RWPE2 (cell line): Measurements from ENCODE around the gene DNLZ.
A peak's percentile ranks its signal among the peaks of the same experiment; 100 is the strongest.

Experiments used
- ATAC-seq: fragments of 200-7000 bp; cut with Tn5 transposase; 3 replicates; pipeline ENCODE4 v1.9.1; 2021; ENCODE audit warnings: low read depth
- DNase-seq: peaks from one replicate; pipeline ENCODE4 v3.0.0-alpha.2; 2020; ENCODE audit warnings: low spot score
- H3K27ac ChIP-seq: fragments of 450-650 bp; 2 replicates; pipeline ENCODE4 v1.5.1; 2017; ENCODE audit warnings: mild to moderate bottlenecking; ENCODE audit not compliant: poor library complexity, severe bottlenecking
- H3K27me3 ChIP-seq: fragments of 250-450 bp; sonication (Bioruptor Pico); 2 replicates; pipeline ENCODE4 v1.5.1; 2021; ENCODE audit warnings: mild to moderate bottlenecking, moderate library complexity; ENCODE audit not compliant: insufficient read depth, poor library complexity, severe bottlenecking
- H3K36me3 ChIP-seq: fragments of 250-450 bp; sonication (Bioruptor Pico); 2 replicates; pipeline ENCODE4 v1.5.1; 2020; ENCODE audit warnings: low read depth, mild to moderate bottlenecking, moderate library complexity
- H3K4me1 ChIP-seq: fragments of 250-450 bp; sonication (Bioruptor Pico); 2 replicates; pipeline ENCODE4 v1.5.1; 2021; ENCODE audit warnings: mild to moderate bottlenecking, moderate library complexity; ENCODE audit not compliant: insufficient read depth, poor library complexity, severe bottlenecking
- H3K4me3 ChIP-seq: fragments of 250-450 bp; sonication (Bioruptor Pico); 2 replicates; pipeline ENCODE4 v1.5.1; 2021; ENCODE audit warnings: mild to moderate bottlenecking, moderate library complexity; ENCODE audit not compliant: severe bottlenecking
- H3K9me3 ChIP-seq: fragments of 250-450 bp; sonication (Bioruptor Pico); 2 replicates; pipeline ENCODE4 v1.5.1; 2021; ENCODE audit warnings: mild to moderate bottlenecking, moderate library complexity; ENCODE audit not compliant: severe bottlenecking
- CTCF ChIP-seq: fragments of 450-650 bp; IDR thresholded peaks from one replicate; pipeline ENCODE4 v1.5.1; 2017; ENCODE audit warnings: mild to moderate bottlenecking, moderate library complexity; ENCODE audit not compliant: poor library complexity, severe bottlenecking

Gene DNLZ

GRCh38 chr9:136312009-136312375 is 51.6 kb downstream of the DNLZ start:
- ATAC-seq = no peak
- DNase-seq = no peak
- no peak overlapping the region for H3K27ac ChIP-seq
- no peak overlapping the region for H3K4me3 ChIP-seq
- H3K27me3 ChIP-seq = no peaks in the 10 kb centered on the region
- TF ChIP-seq CTCF = no peak
- peaks cover 5% of the 10 kb centered on the region for H3K9me3 ChIP-seq
- no peaks in the 10 kb centered on the region for H3K4me1 ChIP-seq
- H3K36me3 ChIP-seq = no peaks in the 10 kb centered on the region

- Histone ChIP-seq H3K36me3 (no peaks in the 10 kb centered on the region), H3K4me1 (no peaks in the 10 kb centered on the region), H3K27me3 (no peaks in the 10 kb centered on the region), H3K4me3 (no peak overlapping the region), H3K27ac (no peak overlapping the region), H3K9me3 (peaks cover 5% of the 10 kb centered on the region)
- DNase-seq = no peak
- ATAC-seq = peak; percentile 51; the same call in 2 of the 3 replicates
- no peak for TF ChIP-seq CTCF
Measured at GRCh38 chr9:136311051-136312008, 52.2 kb downstream of the DNLZ start.

- no peaks in the 10 kb centered on the region for H3K36me3 ChIP-seq
- no peak overlapping the region for H3K4me3 ChIP-seq
- H3K27me3 ChIP-seq = no peaks in the 10 kb centered on the region
- H3K9me3 ChIP-seq = peaks cover 2% of the 10 kb centered on the region
- TF ChIP-seq CTCF = no peak
- no peaks in the 10 kb centered on the region for H3K4me1 ChIP-seq
- DNase-seq (no peak), ATAC-seq (no peak)
- no peak overlapping the region for H3K27ac ChIP-seq
Measured at GRCh38 chr9:136310273-136311030, 53.1 kb downstream of the DNLZ start.

- no peaks in the 10 kb centered on the region for H3K36me3 ChIP-seq
- no peaks in the 10 kb centered on the region for H3K4me1 ChIP-seq
- TF ChIP-seq CTCF = no peak
- no peak for ATAC-seq
- peaks cover 2% of the 10 kb centered on the region for H3K9me3 ChIP-seq
- H3K4me3 ChIP-seq = no peak overlapping the region
- DNase-seq = no peak
- no peaks in the 10 kb centered on the region for H3K27me3 ChIP-seq
- H3K27ac ChIP-seq = no peak overlapping the region
Measured at GRCh38 chr9:136309806-136310220, 53.7 kb downstream of the DNLZ start.
